Parathyroid adenoma (tissue), 2 donors: ENCODE results near the gene ATP5F1E.

Source experiments
- H2AFZ ChIP-seq: fragments of 300-600 bp; sonication (generic); one replicate; pipeline ENCODE4 v1.7.0; 2017; ENCODE audit warnings: antibody characterized with exemption, mild to moderate bottlenecking
- H3K27ac ChIP-seq: fragments of 300-600 bp; sonication (generic); one replicate; pipeline ENCODE4 v1.7.0; 2017
- H3K27me3 ChIP-seq: fragments of 300-600 bp; sonication (generic); one replicate; pipeline ENCODE4 v1.7.0; 2017; ENCODE audit warnings: low read length; ENCODE audit not compliant: control insufficient read depth, insufficient read depth
- H3K36me3 ChIP-seq: fragments of 300-600 bp; sonication (generic); one replicate; pipeline ENCODE4 v1.7.0; 2017; ENCODE audit warnings: low read length; ENCODE audit not compliant: control insufficient read depth, insufficient read depth
- H3K4me1 ChIP-seq: fragments of 300-600 bp; sonication (generic); one replicate; pipeline ENCODE4 v1.7.0; 2017; ENCODE audit warnings: control low read depth
- H3K4me2 ChIP-seq: fragments of 300-600 bp; sonication (generic); one replicate; pipeline ENCODE4 v1.7.0; 2017; ENCODE audit warnings: low read length
- H3K4me3 ChIP-seq: fragments of 300-600 bp; sonication (generic); one replicate; pipeline ENCODE4 v1.7.0; 2017; ENCODE audit warnings: low read depth, low read length
- H3K79me2 ChIP-seq: fragments of 300-600 bp; sonication (generic); one replicate; pipeline ENCODE4 v1.7.0; 2017; ENCODE audit warnings: control low read depth
- H3K9ac ChIP-seq: fragments of 300-600 bp; sonication (generic); one replicate; pipeline ENCODE4 v1.7.0; 2017; ENCODE audit warnings: mild to moderate bottlenecking
- H3K9me3 ChIP-seq: fragments of 300-600 bp; sonication (generic); one replicate; pipeline ENCODE4 v1.7.0; 2017; ENCODE audit warnings: low read length; ENCODE audit not compliant: control insufficient read depth
- TF ChIP-seq, protein P1 (sequence below): fragments of 300-600 bp; sonication (generic); IDR thresholded peaks from one replicate; pipeline ENCODE4 v1.7.0; 2017; ENCODE audit warnings: antibody characterized with exemption, mild to moderate bottlenecking
- donor health status: primary hyperparathyroidism.

ATP5F1E gene

DNA sequence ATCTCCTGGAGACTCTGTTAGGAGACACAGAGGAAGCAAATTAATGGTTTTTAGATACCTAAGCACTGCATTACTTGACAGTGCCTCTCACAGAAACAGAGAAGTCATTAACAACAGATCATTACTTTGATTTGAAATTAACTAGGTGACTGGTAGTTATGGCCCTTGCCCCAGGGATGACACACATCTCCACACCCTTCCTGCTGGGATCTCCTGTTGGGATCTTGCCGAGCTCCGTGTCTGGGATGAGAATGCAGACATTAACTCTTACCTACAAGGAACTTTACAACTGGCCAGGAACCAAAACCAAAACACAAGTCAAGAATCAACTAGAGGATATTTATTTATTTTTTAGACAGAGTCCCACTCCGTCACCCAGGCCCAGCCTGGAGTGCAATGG is 12.7 kb upstream of the ATP5F1E start:
- no peaks in the 10 kb centered on the region for H3K9me3 ChIP-seq
- no peak overlapping the region for H3K4me3 ChIP-seq
- peaks cover 2% of the 10 kb centered on the region for H3K4me1 ChIP-seq
- no peak overlapping the region for H3K4me2 ChIP-seq
- H3K27ac ChIP-seq = no peak overlapping the region
- no peaks in the 10 kb centered on the region for H3K36me3 ChIP-seq
- H3K9ac ChIP-seq = no peak overlapping the region
- TF ChIP-seq, protein P1, sequence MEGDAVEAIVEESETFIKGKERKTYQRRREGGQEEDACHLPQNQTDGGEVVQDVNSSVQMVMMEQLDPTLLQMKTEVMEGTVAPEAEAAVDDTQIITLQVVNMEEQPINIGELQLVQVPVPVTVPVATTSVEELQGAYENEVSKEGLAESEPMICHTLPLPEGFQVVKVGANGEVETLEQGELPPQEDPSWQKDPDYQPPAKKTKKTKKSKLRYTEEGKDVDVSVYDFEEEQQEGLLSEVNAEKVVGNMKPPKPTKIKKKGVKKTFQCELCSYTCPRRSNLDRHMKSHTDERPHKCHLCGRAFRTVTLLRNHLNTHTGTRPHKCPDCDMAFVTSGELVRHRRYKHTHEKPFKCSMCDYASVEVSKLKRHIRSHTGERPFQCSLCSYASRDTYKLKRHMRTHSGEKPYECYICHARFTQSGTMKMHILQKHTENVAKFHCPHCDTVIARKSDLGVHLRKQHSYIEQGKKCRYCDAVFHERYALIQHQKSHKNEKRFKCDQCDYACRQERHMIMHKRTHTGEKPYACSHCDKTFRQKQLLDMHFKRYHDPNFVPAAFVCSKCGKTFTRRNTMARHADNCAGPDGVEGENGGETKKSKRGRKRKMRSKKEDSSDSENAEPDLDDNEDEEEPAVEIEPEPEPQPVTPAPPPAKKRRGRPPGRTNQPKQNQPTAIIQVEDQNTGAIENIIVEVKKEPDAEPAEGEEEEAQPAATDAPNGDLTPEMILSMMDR = no peak
- H3K79me2 ChIP-seq = peaks cover 19% of the 10 kb centered on the region
- no peaks in the 10 kb centered on the region for H3K27me3 ChIP-seq
- peak overlapping the region; percentile 81 for H2AFZ ChIP-seq

- TF ChIP-seq, protein P1 = no peak
Observed at GRCh38 chr20:59044295-59044694, 12.2 kb upstream of the ATP5F1E start.

GRCh38 chr20:59043698-59044097 is 11.6 kb upstream of the ATP5F1E start:
- H3K9ac ChIP-seq = no peak overlapping the region
- no peak overlapping the region for H3K4me3 ChIP-seq
- H3K4me1 ChIP-seq = peaks cover 2% of the 10 kb centered on the region
- H3K79me2 ChIP-seq = peaks cover 19% of the 10 kb centered on the region
- no peaks in the 10 kb centered on the region for H3K9me3 ChIP-seq
- no peaks in the 10 kb centered on the region for H3K27me3 ChIP-seq
- H2AFZ ChIP-seq = peak overlapping the region; percentile 81
- no peaks in the 10 kb centered on the region for H3K36me3 ChIP-seq
- TF ChIP-seq, protein P1 = no peak
- H3K27ac ChIP-seq = peak overlapping the region; percentile 62
- H3K4me2 ChIP-seq = no peak overlapping the region

More at GRCh38 chr20:59044295-59044694, 12.2 kb upstream of the ATP5F1E start:
- H2AFZ ChIP-seq = peak overlapping the region; percentile 81
- H3K4me3 ChIP-seq = no peak overlapping the region
- peaks cover 19% of the 10 kb centered on the region for H3K79me2 ChIP-seq
- H3K9me3 ChIP-seq = no peaks in the 10 kb centered on the region
- H3K4me2 ChIP-seq = no peak overlapping the region
- no peak overlapping the region for H3K27ac ChIP-seq
- H3K27me3 ChIP-seq = no peaks in the 10 kb centered on the region
- H3K9ac ChIP-seq = no peak overlapping the region
- H3K36me3 ChIP-seq = no peaks in the 10 kb centered on the region
- H3K4me1 ChIP-seq = peaks cover 2% of the 10 kb centered on the region

DNA sequence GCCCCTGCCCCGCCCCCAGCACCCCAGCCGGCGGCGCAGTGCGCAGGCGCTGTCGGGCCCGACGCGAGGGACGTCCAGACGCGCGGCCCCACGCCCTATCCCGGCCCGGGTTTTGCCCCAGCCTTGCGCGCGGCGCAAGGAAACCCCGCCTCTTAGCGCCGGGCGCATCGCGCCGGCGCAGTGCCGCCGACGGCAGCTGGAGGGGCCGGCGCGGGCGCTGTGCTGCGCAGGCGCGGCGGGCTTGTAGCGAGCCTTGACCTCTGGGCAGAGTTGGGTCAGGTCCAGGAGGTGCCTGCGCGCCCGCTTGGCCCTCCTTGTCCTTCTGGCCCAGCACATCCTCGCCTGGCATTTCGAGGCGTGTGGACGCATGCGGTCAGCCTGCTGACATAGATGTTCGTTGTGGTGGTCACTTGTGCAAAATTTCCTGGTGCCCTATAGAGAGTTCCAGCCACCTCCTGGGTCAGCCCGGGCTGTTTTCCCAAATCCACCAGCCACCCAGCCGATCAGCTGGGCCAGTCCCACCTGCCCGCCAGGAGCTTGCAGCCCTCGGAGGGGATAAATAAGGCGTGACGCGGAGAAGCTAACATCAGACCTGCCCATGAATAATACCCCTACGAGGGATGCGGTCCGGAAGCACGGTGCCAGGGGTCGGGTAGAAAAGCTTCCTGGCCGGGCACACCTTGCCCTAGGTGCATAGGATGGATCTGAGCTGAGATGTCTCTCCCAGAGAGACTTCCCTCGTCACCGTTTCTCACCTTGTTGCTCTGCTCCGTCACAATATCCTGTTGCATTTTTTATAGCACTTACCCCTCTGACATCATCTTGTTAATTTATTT is 10.9 kb upstream of the ATP5F1E start:
- Histone ChIP-seq H3K27ac (peak overlapping the region; percentile 68), H3K36me3 (no peaks in the 10 kb centered on the region), H2AFZ (peak overlapping the region; percentile 85), H3K27me3 (no peaks in the 10 kb centered on the region), H3K4me2 (peak overlapping the region; percentile 68), H3K9me3 (no peaks in the 10 kb centered on the region), H3K79me2 (peaks cover 19% of the 10 kb centered on the region), H3K9ac (peak overlapping the region; percentile 23), H3K4me3 (peak overlapping the region; percentile 73), H3K4me1 (peaks cover 2% of the 10 kb centered on the region)
- TF ChIP-seq, protein P1 = no peak
